Stimulated activated CD4-positive, alpha-beta T cell treated with anti-CD3 and anti-CD28 coated beads, Interleukin-15, amount 100 ng/mL, for 48 hours (primary cell): ENCODE results near the gene LONRF2.

ENCODE experiments used
- DNase-seq, 2 donors: peaks; one replicate each; pipeline ENCODE4 v3.0.0-alpha.2; 2020; ENCODE audit warnings: low read depth in 2 of 2

Gene LONRF2

GRCh38 chr2:100236166-100236565, 86.1 kb downstream of the LONRF2 start:
- DNase-seq: no peak

- no peak for DNase-seq
These were observed 86.7 kb downstream of the LONRF2 start for GRCh38 chr2:100235581-100235980.

- DNase-seq: no peak
These were observed 87.2 kb downstream of the LONRF2 start for GRCh38 chr2:100235098-100235497.

DNA sequence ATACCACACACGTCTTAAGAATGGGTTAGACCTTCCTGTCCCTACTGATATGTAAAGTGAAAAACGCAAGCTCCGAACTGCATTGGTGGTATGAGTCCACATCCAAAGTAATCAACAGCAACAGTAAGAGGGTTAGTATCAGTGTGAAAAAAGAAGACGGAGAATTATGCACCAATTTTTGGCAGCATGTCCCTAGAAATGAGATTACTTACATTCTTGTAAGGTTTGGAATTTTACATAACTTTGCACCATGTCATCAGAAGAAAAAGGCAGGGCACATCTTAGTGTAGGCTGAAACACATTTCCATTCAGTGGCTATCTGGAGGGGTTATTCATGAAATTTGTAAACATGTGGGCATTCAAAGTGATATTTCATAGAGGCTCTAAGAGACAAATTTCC, 88.2 kb downstream of the LONRF2 start:
- no peak for DNase-seq

GRCh38 chr2:100233061-100233460, 89.2 kb downstream of the LONRF2 start:
- DNase-seq: no peak

DNA sequence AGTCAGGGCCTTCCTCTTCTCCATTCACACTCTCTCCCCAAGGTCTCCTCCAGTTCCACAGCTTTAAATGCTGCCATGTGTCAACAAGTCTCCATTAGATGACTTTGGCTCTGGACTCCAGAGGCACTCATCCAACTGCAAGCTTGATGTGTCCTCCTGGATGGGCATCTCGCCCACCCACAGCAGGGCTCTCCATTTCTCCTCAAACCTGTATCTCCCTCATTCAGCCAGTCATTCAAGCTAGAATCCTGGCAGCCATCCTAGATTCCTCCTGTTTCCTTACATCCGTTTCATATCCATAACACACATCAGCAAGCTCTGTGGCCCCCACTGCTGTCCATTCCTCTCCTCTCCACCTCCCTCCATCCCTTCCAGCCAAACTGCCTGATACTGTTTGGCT, 91.5 kb downstream of the LONRF2 start:
- DNase-seq: no peak

DNA sequence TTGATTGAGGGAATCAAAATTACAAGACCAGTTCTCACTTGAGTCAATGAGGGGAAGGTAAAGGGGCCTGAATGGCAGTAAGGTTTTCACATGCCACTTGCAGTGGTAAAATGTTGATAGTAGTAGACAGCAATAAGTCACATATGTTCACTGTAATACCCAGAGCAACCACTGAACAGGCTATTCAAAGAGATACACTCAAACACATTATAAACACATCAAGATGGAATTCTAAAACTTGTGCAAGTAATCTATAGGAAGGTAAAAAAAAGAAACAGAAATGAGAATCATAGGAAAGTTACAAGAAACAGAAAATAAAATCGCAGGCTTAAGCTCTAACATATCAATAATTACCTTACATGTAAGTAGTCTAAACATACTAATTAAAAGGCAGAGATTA, 93.3 kb downstream of the LONRF2 start:
- DNase-seq: no peak

DNA sequence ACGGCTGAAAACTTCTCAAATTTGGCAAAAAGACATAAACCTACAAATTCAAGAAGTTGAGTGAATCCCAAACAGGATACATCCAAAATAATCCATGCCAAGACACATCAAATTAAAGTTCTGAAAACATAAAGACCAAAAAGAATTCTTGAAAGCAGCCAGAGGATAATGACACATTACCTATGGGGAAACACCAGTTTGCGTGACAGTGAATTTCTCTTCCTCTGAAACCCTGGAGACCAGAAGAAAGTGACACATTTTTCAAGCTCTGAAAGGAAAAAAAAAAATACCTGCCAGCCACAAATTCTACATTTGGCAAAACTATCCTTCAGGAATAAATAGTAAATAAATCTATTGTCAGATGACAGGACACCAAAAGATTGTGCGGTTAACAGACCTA, 93.9 kb downstream of the LONRF2 start:
- DNase-seq: no peak

- DNase-seq: no peak
These were observed 97.2 kb downstream of the LONRF2 start for GRCh38 chr2:100224988-100225710.

DNA sequence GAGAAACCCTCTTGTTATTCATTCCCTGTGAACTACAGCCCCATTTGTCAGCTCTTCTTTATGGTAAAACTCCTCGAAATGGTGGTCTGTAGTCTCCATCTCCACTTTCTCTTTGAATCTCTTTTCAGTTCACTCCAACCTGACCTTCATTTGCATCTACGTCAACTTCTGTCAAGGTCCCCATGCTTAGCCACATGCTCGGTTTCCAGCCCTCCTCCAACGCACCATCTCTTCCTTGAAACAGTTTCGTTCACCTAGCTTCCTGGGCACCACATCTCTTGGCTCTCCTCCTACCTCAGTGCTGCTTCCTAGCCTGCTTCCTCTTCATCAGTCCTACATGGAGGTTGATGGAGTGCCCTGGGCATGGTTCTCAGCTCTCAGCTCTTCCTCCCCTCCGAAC, 98.8 kb downstream of the LONRF2 start:
- DNase-seq: no peak
